Peyer's patch (tissue), 4 donors: ENCODE results near the gene CRTC2. TPM values are rescaled to one million over a fixed set of nuclear protein-coding genes. Genes with fewer than 3 reads are reported as not detected.
A peak's percentile ranks its signal among the peaks of the same experiment; 100 is the strongest.

Source experiments
- DNase-seq, 3 donors: peaks; one replicate each; pipeline ENCODE4 v3.0.0-alpha.2; 2017 to 2019
- H3K27ac ChIP-seq, 4 donors: fragments of 200-600 bp; sonication (generic); one replicate each; pipeline ENCODE4 v1.5.1; 2016 to 2019
- H3K27me3 ChIP-seq, 2 donors: fragments of 200-600 bp; sonication (generic); one replicate each; pipeline ENCODE4 v1.5.1; 2019
- H3K36me3 ChIP-seq, 3 donors: fragments of 200-600 bp; sonication (generic); one replicate each; pipeline ENCODE4 v1.5.1; 2016 to 2019
- H3K4me1 ChIP-seq, 4 donors: fragments of 200-600 bp; sonication (generic); one replicate each; pipeline ENCODE4 v1.5.1; 2016 to 2019
- H3K4me3 ChIP-seq, 4 donors: fragments of 200-600 bp; sonication (generic); 1 replicate in 3 of 4; 2 replicates in 1 of 4; pipeline ENCODE4 v1.5.1; 2016 to 2019; ENCODE audit warnings: mild to moderate bottlenecking in 1 of 4
- H3K9me3 ChIP-seq, 4 donors: fragments of 200-600 bp; sonication (generic); one replicate each; pipeline ENCODE4 v1.5.1; 2016 to 2019; ENCODE audit warnings: mild to moderate bottlenecking in 1 of 4
- CTCF ChIP-seq, 6 experiments: fragments of 450-650 bp in 4 of 6; fragments of 200-600 bp in 2 of 6; sonication (generic) in 1 of 6; IDR thresholded peaks; one replicate each; pipeline ENCODE4 v1.5.1; 2017 to 2019; ENCODE audit warnings: antibody characterized with exemption in 6 of 6, mild to moderate bottlenecking in 3 of 6, moderate library complexity in 1 of 6
- POLR2A ChIP-seq, 2 donors: fragments of 450-650 bp; IDR thresholded peaks; one replicate each; pipeline ENCODE4 v1.5.1; 2017; ENCODE audit warnings: antibody characterized with exemption in 2 of 2, mild to moderate bottlenecking in 2 of 2, moderate library complexity in 2 of 2
- total RNA-seq, 4 donors: library from RNA; depleted of rRNA; stranded (reverse); fragments of >200 nt; gene quantifications; one replicate each; pipeline ENCODE4 v1.1.0, GENCODE V29; 2016

CRTC2 gene
- total RNA-seq, 4 donors from 2014 or later: 20.0 to 42.1 (median 32.4) TPM

- H3K9me3 ChIP-seq: no peaks in the 10 kb centered on the region
- H3K36me3 ChIP-seq: peaks cover 0 to 12% (median 0%) of the 10 kb centered on the region in 3 donors
- peaks cover 0 to 19% (median 6%) of the 10 kb centered on the region in 4 donors for H3K4me1 ChIP-seq
- H3K27ac ChIP-seq: peak overlapping the region; percentile 89 to 96 (median 92)
- no peaks in the 10 kb centered on the region for H3K27me3 ChIP-seq
- no peak for DNase-seq
- H3K4me3 ChIP-seq: peak overlapping the region; percentile 90 to 97 (median 92)
- no peak for TF ChIP-seq CTCF (IDR thresholded peaks at IDR 0.05)
- TF ChIP-seq POLR2A (IDR thresholded peaks at IDR 0.05): no peak
Measured at GRCh38 chr1:153976819-153977249, 18.4 kb upstream of the CRTC2 start.

- H3K27me3 ChIP-seq: no peaks in the 10 kb centered on the region
- no peak overlapping the region for H3K27ac ChIP-seq
- H3K4me3 ChIP-seq: no peak overlapping the region
- TF ChIP-seq POLR2A (IDR thresholded peaks at IDR 0.05): no peak
- TF ChIP-seq CTCF (IDR thresholded peaks at IDR 0.05): no peak
- H3K9me3 ChIP-seq: no peaks in the 10 kb centered on the region
- no peak for DNase-seq
- peaks cover 0 to 17% (median 6%) of the 10 kb centered on the region in 4 donors for H3K4me1 ChIP-seq
- H3K36me3 ChIP-seq: peaks cover 0 to 12% (median 0%) of the 10 kb centered on the region in 3 donors
Measured at GRCh38 chr1:153973525-153973924, 15.1 kb upstream of the CRTC2 start.

GRCh38 chr1:153973071-153973470 lies 14.7 kb upstream of the CRTC2 start:
- no peak overlapping the region for H3K4me3 ChIP-seq
- H3K27ac ChIP-seq: no peak overlapping the region
- no peaks in the 10 kb centered on the region for H3K27me3 ChIP-seq
- H3K4me1 ChIP-seq: peaks cover 0 to 18% (median 6%) of the 10 kb centered on the region in 4 donors
- peaks cover 0 to 12% (median 0%) of the 10 kb centered on the region in 3 donors for H3K36me3 ChIP-seq
- no peak for TF ChIP-seq POLR2A (IDR thresholded peaks at IDR 0.05)
- TF ChIP-seq CTCF (IDR thresholded peaks at IDR 0.05): no peak
- DNase-seq: no peak
- H3K9me3 ChIP-seq: no peaks in the 10 kb centered on the region

GRCh38 chr1:153970346-153970745 lies 11.9 kb upstream of the CRTC2 start:
- Histone ChIP-seq H3K36me3 (peaks cover 0 to 12% (median 0%) of the 10 kb centered on the region in 3 donors), H3K4me3 (no peak overlapping the region), H3K4me1 (peaks cover 0 to 21% (median 2%) of the 10 kb centered on the region in 4 donors), H3K27ac (no peak overlapping the region), H3K9me3 (no peaks in the 10 kb centered on the region), H3K27me3 (no peaks in the 10 kb centered on the region)
- no peak for TF ChIP-seq POLR2A (IDR thresholded peaks at IDR 0.05)
- TF ChIP-seq CTCF (IDR thresholded peaks at IDR 0.05): no peak
- DNase-seq: no peak

- DNase-seq: no peak
- no peak overlapping the region for H3K4me3 ChIP-seq
- no peak for TF ChIP-seq POLR2A (IDR thresholded peaks at IDR 0.05)
Measured at GRCh38 chr1:153968972-153969371, 10.6 kb upstream of the CRTC2 start.

GRCh38 chr1:153968408-153968807 lies 10.0 kb upstream of the CRTC2 start:
- Histone ChIP-seq H3K36me3 (no peaks in the 10 kb centered on the region), H3K27ac (peak overlapping the region; percentile 84 to 91 (median 87)), H3K4me1 (peaks cover 0 to 31% (median 5%) of the 10 kb centered on the region in 4 donors), H3K4me3 (peak overlapping the region; percentile 51 to 82 (median 56)), H3K27me3 (no peaks in the 10 kb centered on the region), H3K9me3 (no peaks in the 10 kb centered on the region)
- no peak for DNase-seq
- TF ChIP-seq POLR2A (IDR thresholded peaks at IDR 0.05): no peak

More at GRCh38 chr1:153968972-153969371, 10.6 kb upstream of the CRTC2 start:
- Histone ChIP-seq H3K36me3 (peaks cover 0 to under 1% (median 0%) of the 10 kb centered on the region in 3 donors), H3K27ac (no peak overlapping the region), H3K9me3 (no peaks in the 10 kb centered on the region), H3K27me3 (no peaks in the 10 kb centered on the region), H3K4me1 (peaks cover 0 to 30% (median 5%) of the 10 kb centered on the region in 4 donors)

GRCh38 chr1:153968000-153968363 lies 9.6 kb upstream of the CRTC2 start:
- DNase-seq: peak; percentile 43 to 74 (median 69)
- peak overlapping the region; percentile 84 to 91 (median 87) for H3K27ac ChIP-seq
- no peaks in the 10 kb centered on the region for H3K9me3 ChIP-seq
- peak in 1 of 2 donors; percentile 6 for TF ChIP-seq POLR2A (IDR thresholded peaks at IDR 0.05)
- no peak for TF ChIP-seq CTCF (IDR thresholded peaks at IDR 0.05)
- peak overlapping the region; percentile 51 to 82 (median 56) for H3K4me3 ChIP-seq
- H3K27me3 ChIP-seq: no peaks in the 10 kb centered on the region
- peaks cover 0 to 31% (median 5%) of the 10 kb centered on the region in 4 donors for H3K4me1 ChIP-seq
- no peaks in the 10 kb centered on the region for H3K36me3 ChIP-seq
